Transverse colon (tissue), 4 donors: ENCODE measurements around the gene POPDC2. TPM values are rescaled to one million over a fixed set of nuclear protein-coding genes. Genes with fewer than 3 reads are reported as not detected.
A peak's percentile ranks its signal among the peaks of the same experiment; 100 is the strongest.

Experiments used
- DNase-seq: peaks from one replicate; pipeline ENCODE4 v3.0.0-alpha.2; 2019
- H3K27ac ChIP-seq, 4 donors: fragments of 200-600 bp; sonication (generic); 2 replicates each; pipeline ENCODE4 v1.5.1; 2016 to 2018; ENCODE audit warnings: inconsistent platforms in 4 of 4
- H3K27me3 ChIP-seq: fragments of 200-600 bp; sonication (generic); 2 replicates; pipeline ENCODE4 v1.5.1; 2017; ENCODE audit warnings: inconsistent platforms
- H3K36me3 ChIP-seq, 4 donors: fragments of 200-600 bp; sonication (generic); 2 replicates each; pipeline ENCODE4 v1.5.1; 2017 to 2019; ENCODE audit warnings: inconsistent platforms in 4 of 4
- H3K4me1 ChIP-seq, 4 donors: fragments of 200-600 bp; sonication (generic); 2 replicates each; pipeline ENCODE4 v1.5.1; 2017 to 2020; ENCODE audit warnings: inconsistent platforms in 4 of 4
- H3K4me3 ChIP-seq, 4 donors: fragments of 200-600 bp; sonication (generic); 1 replicate in 1 of 4; 2 replicates in 3 of 4; pipeline versions ENCODE4 v1.5.1 to v1.6.1; 2017 to 2019; ENCODE audit warnings: inconsistent platforms in 4 of 4
- H3K9me3 ChIP-seq, 2 donors: fragments of 200-600 bp; sonication (generic); 2 replicates each; pipeline ENCODE4 v1.5.1; 2017 to 2019; ENCODE audit warnings: inconsistent platforms in 2 of 2
- CTCF ChIP-seq, 5 experiments: fragments of 200-600 bp in 3 of 5; fragments of 450-650 bp in 2 of 5; sonication (generic) in 3 of 5; IDR thresholded peaks; 1 replicate in 2 of 5; 2 replicates in 3 of 5; pipeline ENCODE4 v1.5.1; 2016 to 2017; ENCODE audit warnings: antibody characterized with exemption in 5 of 5, inconsistent platforms in 3 of 5, mild to moderate bottlenecking in 2 of 5, moderate library complexity in 1 of 5
- EP300 ChIP-seq: sonication (generic); formaldehyde crosslinking; IDR thresholded peaks from one replicate; pipeline ENCODE4 v1.6.1; 2017; ENCODE audit warnings: antibody characterized with exemption, low read depth
- POLR2A ChIP-seq: fragments of 450-650 bp; IDR thresholded peaks from one replicate; pipeline ENCODE4 v1.6.1; 2016; ENCODE audit warnings: antibody characterized with exemption, mild to moderate bottlenecking, moderate library complexity
- POLR2AphosphoS5 ChIP-seq, 3 donors: sonication (generic); formaldehyde crosslinking; IDR thresholded peaks; one replicate each; pipeline ENCODE4 v1.6.1; 2016; ENCODE audit warnings: antibody characterized with exemption in 3 of 3
- WGBS, 2 donors: methylation state at CpG; one replicate each; pipeline ENCODE4 v1.1.5; 2018; ENCODE audit warnings: low coverage in 1 of 2; 5-methylcytosine and 5-hydroxymethylcytosine counted together
- in situ Hi-C, 4 donors: fragments of 200-750 bp; cut with MboI; loops; one replicate each; pipeline versions ENCODE4 v1.15.0 to v1.15.1; 2017; ENCODE audit warnings: low sequenced_read_pairs in 3 of 4, low pct_ligation_motif_present in 1 of 4, low pct_unique_long_range_greater_than_20kb in 1 of 4
- intact Hi-C: fragments of 100-400 bp; cut with DNase I; formaldehyde crosslinking; loops from one replicate; pipeline ENCODE4 v1.15.1; 2023; ENCODE audit warnings: low total_unique reads
- total RNA-seq, 4 donors: library from RNA; depleted of rRNA; stranded (reverse); fragments of >200 nt; gene quantifications; one replicate each; pipeline ENCODE4 v1.1.0, GENCODE V29; 2016

The POPDC2 gene
- total RNA-seq, 4 donors from 2014 or later = 15.0 to 17.7 (median 15.6) TPM

- 87% methylated on average over 3 of the region's 3 CpGs; no CpG with 5 or more reads in 1 of the 2 donors for WGBS, 2 donors
- Histone ChIP-seq H3K36me3 (no peaks in the 10 kb centered on the region), H3K27ac (no peak overlapping the region), H3K27me3 (no peaks in the 10 kb centered on the region), H3K4me3 (no peak overlapping the region), H3K4me1 (peaks cover 0 to 14% (median 2%) of the 10 kb centered on the region in 4 donors), H3K9me3 (no peaks in the 10 kb centered on the region)
- no peak for DNase-seq
- intact Hi-C loops (no loop called here), in situ Hi-C loops (no loop called here)
- TF ChIP-seq POLR2AphosphoS5 (IDR thresholded peaks at IDR 0.05) (no peak), CTCF (IDR thresholded peaks at IDR 0.05) (no peak), EP300 (no peak), POLR2A (no peak)
Measured at GRCh38 chr3:119601154-119601553, 59.2 kb downstream of the POPDC2 start.

DNA sequence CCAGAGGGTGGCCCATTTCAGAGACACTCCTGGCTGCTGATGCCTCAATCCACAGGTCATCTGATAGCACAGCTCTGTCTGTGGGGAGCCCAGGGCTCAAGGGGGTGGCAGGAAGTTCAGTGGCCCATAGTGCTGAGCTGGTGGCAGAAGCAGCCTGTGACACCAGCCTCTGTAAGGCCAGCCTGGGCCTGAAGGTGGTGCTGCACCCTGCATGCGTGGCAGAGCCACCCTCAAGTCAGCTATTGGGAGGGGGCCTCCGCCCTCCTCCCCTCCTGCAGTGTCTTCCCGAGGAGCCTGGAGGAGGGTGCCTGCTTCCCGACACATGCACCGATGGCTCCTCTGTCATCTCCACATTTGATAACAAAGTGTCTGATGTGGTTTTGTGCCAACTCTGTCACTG is 59.7 kb downstream of the POPDC2 start:
- in situ Hi-C loops (no loop called here), intact Hi-C loops (no loop called here)
- no peaks in the 10 kb centered on the region for H3K36me3 ChIP-seq
- TF ChIP-seq POLR2A (no peak), CTCF (IDR thresholded peaks at IDR 0.05) (peak in 2 of 5 experiments; percentile 9 to 14)
- H3K4me1 ChIP-seq = peaks cover 0 to 18% (median 2%) of the 10 kb centered on the region in 4 donors
- 59% methylated on average over 5 of the region's 5 CpGs; no CpG with 5 or more reads in 1 of the 2 donors for WGBS, 2 donors
- H3K4me3 ChIP-seq = no peak overlapping the region
- H3K27me3 ChIP-seq = no peaks in the 10 kb centered on the region
- DNase-seq = no peak
- H3K27ac ChIP-seq = no peak overlapping the region
- no peaks in the 10 kb centered on the region for H3K9me3 ChIP-seq

- TF ChIP-seq POLR2AphosphoS5 (IDR thresholded peaks at IDR 0.05) (no peak), CTCF (IDR thresholded peaks at IDR 0.05) (no peak), POLR2A (no peak), EP300 (no peak)
- no peaks in the 10 kb centered on the region for H3K36me3 ChIP-seq
- H3K4me3 ChIP-seq = no peak overlapping the region
- in situ Hi-C loops = no loop called here
- no peak overlapping the region for H3K27ac ChIP-seq
- H3K9me3 ChIP-seq = no peaks in the 10 kb centered on the region
- H3K4me1 ChIP-seq = peaks cover 0 to 18% (median 2%) of the 10 kb centered on the region in 4 donors
- no peaks in the 10 kb centered on the region for H3K27me3 ChIP-seq
- no peak for DNase-seq
- intact Hi-C loops = no loop called here
- WGBS, 2 donors = 81 to 84% methylated on average over 5 to 6 of the region's 6 CpGs
Measured at GRCh38 chr3:119599558-119600174, 60.7 kb downstream of the POPDC2 start.

DNA sequence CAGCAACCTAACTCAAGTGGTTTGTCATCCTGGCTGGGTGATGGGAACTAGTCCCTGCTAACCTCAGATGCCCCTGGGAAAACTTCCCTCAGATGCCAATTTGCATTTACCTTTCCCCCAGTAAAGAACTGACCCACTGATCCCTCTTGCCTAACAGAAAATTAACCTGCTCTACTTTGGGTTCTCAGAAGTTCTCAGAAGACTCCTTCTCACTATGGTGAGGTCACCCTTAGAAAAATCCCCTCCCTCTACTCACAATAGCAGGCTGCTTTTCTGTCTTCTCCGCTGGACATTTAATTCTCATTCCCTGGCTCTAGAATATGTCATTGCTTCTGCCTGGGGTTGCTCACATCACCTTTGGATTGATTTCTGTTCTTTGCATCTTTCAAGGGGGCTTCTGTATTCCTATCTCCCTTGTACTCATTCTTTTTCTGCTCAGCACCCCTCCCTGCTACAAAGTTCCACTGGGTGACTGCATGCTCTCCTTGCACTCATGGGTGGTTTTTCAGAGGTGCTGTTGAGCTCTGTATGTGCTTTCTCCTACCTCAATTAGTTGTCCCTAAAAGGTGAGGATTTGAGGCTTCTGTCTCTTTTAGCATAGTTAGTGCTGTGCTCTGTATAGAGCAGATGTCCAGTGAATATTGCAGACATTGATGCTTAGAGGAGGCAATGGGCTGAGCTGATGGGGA is 61.8 kb downstream of the POPDC2 start:
- intact Hi-C loops = no loop called here
- Histone ChIP-seq H3K4me3 (no peak overlapping the region), H3K9me3 (no peaks in the 10 kb centered on the region), H3K27ac (no peak overlapping the region), H3K27me3 (no peaks in the 10 kb centered on the region), H3K4me1 (peaks cover 0 to 18% (median 2%) of the 10 kb centered on the region in 4 donors), H3K36me3 (no peaks in the 10 kb centered on the region)
- WGBS, 2 donors = 88 to 93% methylated on average over 1 of the region's 1 CpG
- TF ChIP-seq POLR2AphosphoS5 (IDR thresholded peaks at IDR 0.05) (no peak), EP300 (no peak), POLR2A (no peak), CTCF (IDR thresholded peaks at IDR 0.05) (no peak)
- DNase-seq = no peak
- in situ Hi-C loops = no loop called here
